Naive thymus-derived CD4-positive, alpha-beta T cell (primary cell): ENCODE results near the gene ARHGDIB. TPM values are rescaled to one million over a fixed set of nuclear protein-coding genes. Genes with fewer than 3 reads are reported as not detected.

Source experiments
- ATAC-seq: fragments of 150-1000 bp; cut with Tn5 transposase; 2 replicates; pipeline ENCODE4 v1.10.0; 2021; ENCODE audit warnings: mild to moderate bottlenecking, moderate library complexity
- CTCF ChIA-PET: fragments of 350-600 bp; sonication (Branson Sonifier 250); formaldehyde crosslinking; loops from one replicate; lab custom pipeline; 2021; ENCODE audit warnings: antibody characterized with exemption; lab: Charles Lee
- POLR2A ChIA-PET: fragments of 350-600 bp; sonication (Branson Sonifier 250); formaldehyde crosslinking; loops from one replicate; lab custom pipeline; 2021; ENCODE audit warnings: antibody characterized with exemption, inconsistent platforms; lab: Charles Lee
- DNase-seq, 9 donors: peaks; one replicate each; pipeline versions ENCODE4 v3.0.0 to v3.0.0-alpha.2; 2020 to 2022; ENCODE audit warnings: mixed read lengths in 1 of 9
- H3K27ac ChIP-seq: one replicate; pipeline ENCODE4 v1.7.0; 2013; ENCODE audit warnings: mild to moderate bottlenecking, low read depth, low read length, moderate library complexity
- H3K27me3 ChIP-seq, 2 donors: one replicate each; pipeline ENCODE4 v1.7.0; 2013; ENCODE audit warnings: low read length in 2 of 2, mild to moderate bottlenecking in 2 of 2, moderate library complexity in 2 of 2; ENCODE audit not compliant: control insufficient read depth in 2 of 2, insufficient read depth in 2 of 2
- H3K36me3 ChIP-seq, 3 experiments: 1 replicate in 2 of 3; 2 replicates in 1 of 3; pipeline ENCODE4 v1.7.0; 2013; ENCODE audit warnings: low read length in 3 of 3, mild to moderate bottlenecking in 3 of 3, moderate library complexity in 1 of 3; ENCODE audit not compliant: insufficient read depth in 3 of 3, control insufficient read depth in 2 of 3
- H3K4me1 ChIP-seq, 2 donors: one replicate each; pipeline ENCODE4 v1.7.0; 2013; ENCODE audit warnings: low read length in 2 of 2, mild to moderate bottlenecking in 2 of 2, moderate library complexity in 1 of 2; ENCODE audit not compliant: control insufficient read depth in 2 of 2, insufficient read depth in 2 of 2
- H3K4me3 ChIP-seq: 2 replicates; pipeline ENCODE4 v1.7.0; 2013; ENCODE audit warnings: mild to moderate bottlenecking, low read length
- H3K9me3 ChIP-seq, 3 experiments: 1 replicate in 2 of 3; 2 replicates in 1 of 3; pipeline ENCODE4 v1.7.0; 2013; ENCODE audit warnings: low read length in 3 of 3; ENCODE audit not compliant: control insufficient read depth in 2 of 3
- H3K27ac Mint-ChIP-seq, 9 donors: one replicate each; pipeline ENCODE4 v1.8.0; 2020 to 2022; ENCODE audit warnings: mixed read lengths in 9 of 9, mild to moderate bottlenecking in 8 of 9, moderate library complexity in 5 of 9, inconsistent platforms in 2 of 9
- H3K27me3 Mint-ChIP-seq, 5 donors: one replicate each; pipeline ENCODE4 v1.8.0; 2021 to 2022; ENCODE audit warnings: mixed read lengths in 5 of 5, mild to moderate bottlenecking in 1 of 5
- H3K36me3 Mint-ChIP-seq, 5 donors: one replicate each; pipeline ENCODE4 v1.8.0; 2020 to 2022; ENCODE audit warnings: mixed read lengths in 5 of 5, mild to moderate bottlenecking in 3 of 5, inconsistent platforms in 1 of 5
- H3K4me1 Mint-ChIP-seq, 7 donors: one replicate each; pipeline ENCODE4 v1.8.0; 2020 to 2022; ENCODE audit warnings: mixed read lengths in 7 of 7, mild to moderate bottlenecking in 3 of 7, inconsistent platforms in 1 of 7
- H3K4me3 Mint-ChIP-seq, 10 donors: one replicate each; pipeline ENCODE4 v1.8.0; 2020 to 2022; ENCODE audit warnings: mild to moderate bottlenecking in 10 of 10, mixed read lengths in 10 of 10, moderate library complexity in 6 of 10, inconsistent platforms in 2 of 10
- H3K9me3 Mint-ChIP-seq, 11 donors: one replicate each; pipeline ENCODE4 v1.8.0; 2020 to 2022; ENCODE audit warnings: mixed read lengths in 11 of 11, mild to moderate bottlenecking in 4 of 11, inconsistent platforms in 1 of 11, moderate library complexity in 1 of 11
- intact Hi-C, 2 donors: fragments of 100-400 bp; cut with micrococcal nuclease; formaldehyde crosslinking; loops; one replicate each; pipeline ENCODE4 v1.15.1; 2023
- polyA plus RNA-seq, 2 donors: library from polyadenylated mRNA; unstranded; fragments of 300-500 nt; fragmentation: Illumina TruSeq; gene quantifications; one replicate each; pipeline ENCODE4 v1.2.3, GENCODE V29; 2021
- total RNA-seq, 6 experiments: library from RNA in 5 of 6; stranded (reverse) in 5 of 6; gene quantifications; 1 replicate in 5 of 6; 2 replicates in 1 of 6; pipeline ENCODE4 v1.2.3 and lab custom pipeline; 2021 to 2026

Gene ARHGDIB
- total RNA-seq (1,000 to 10,000 TPM in 1 of 5 experiments, 100 to 1,000 TPM in 4; 776 to 1,263 (median 833) TPM), polyA plus RNA-seq (1,000 to 10,000 TPM; 3,273 to 3,336 TPM), total RNA-seq (lab: John Stamatoyannopoulos, UW) (670 reads per million, percentile 98 among the genes with 10 or more reads in this experiment)

GRCh38 chr12:14961466-14962152 is at the start of gene ARHGDIB:
Gene ARHGDIB, minus strand, starts transcription at chr12:14961601. Its CDS starts 10,889 bp downstream, at chr12:14950712.
- H3K4me1 Mint-ChIP-seq = peaks cover 43 to 69% (median 59%) of the 10 kb centered on the region in 7 donors
- peaks cover 7 to 40% (median 37%) of the 10 kb centered on the region in 5 donors for H3K36me3 Mint-ChIP-seq
- Histone ChIP-seq H3K27me3 (no peaks in the 10 kb centered on the region), H3K4me3 (peak within 1 kb of the TSS; percentile 84), H3K9me3 (no peaks in the 10 kb centered on the region), H3K27ac (peak within 1 kb of the TSS; percentile 96), H3K36me3 (peaks cover 0 to 18% (median 0%) of the 10 kb centered on the region in 3 experiments), H3K4me1 (peaks cover 38 to 42% of the 10 kb centered on the region in 2 donors)
- peak; percentile 41 to 98 (median 92) for DNase-seq
- peaks cover 0 to 5% (median 0%) of the 10 kb centered on the region in 11 donors for H3K9me3 Mint-ChIP-seq
- peak within 1 kb of the TSS; percentile 94 to 100 (median 97) for H3K27ac Mint-ChIP-seq
- ATAC-seq = peak; percentile 85
- CTCF ChIA-PET = interaction anchor here (0.6 to 1.3 kb wide), 8 partner anchors 10 to 115 kb away, joined by 3 to 7 read pairs (median 4); no protein-coding TSS in a partner anchor
- POLR2A ChIA-PET = interaction anchor here (0.5 to 7.0 kb wide), 21 partner anchors 9 to 571 kb away, joined by 3 to 115 read pairs (median 5); partner anchors contain the start of genes C12orf60, ERP27, PDE6H and WBP11
- peaks cover 0 to 2% (median 0%) of the 10 kb centered on the region in 5 donors for H3K27me3 Mint-ChIP-seq
- peak within 1 kb of the TSS; percentile 88 to 100 (median 97) for H3K4me3 Mint-ChIP-seq
- intact Hi-C loops = loop anchor here (1.0 to 5.0 kb wide), 20 partner anchors 9 to 921 kb away; partner anchors contain the start of genes ATF7IP (in 2 of the 2), C12orf60 (in 2 of the 2), WBP11 (in 2 of the 2) and STRAP (in 1 of the 2)

- no peak overlapping the region for H3K27ac Mint-ChIP-seq
These were observed 49.8 kb upstream of the ARHGDIB start for GRCh38 chr12:15011162-15011561.

GRCh38 chr12:15007551-15007950 is 46.1 kb upstream of the ARHGDIB start:
- no peaks in the 10 kb centered on the region for H3K36me3 Mint-ChIP-seq
- DNase-seq = no peak

More at GRCh38 chr12:15011162-15011561, 49.8 kb upstream of the ARHGDIB start:
- no peak overlapping the region for H3K4me3 Mint-ChIP-seq
- Histone ChIP-seq H3K36me3 (no peaks in the 10 kb centered on the region), H3K27ac (no peak overlapping the region), H3K27me3 (no peaks in the 10 kb centered on the region), H3K4me3 (no peak overlapping the region), H3K9me3 (no peaks in the 10 kb centered on the region), H3K4me1 (no peaks in the 10 kb centered on the region)
- H3K4me1 Mint-ChIP-seq = no peaks in the 10 kb centered on the region
- POLR2A ChIA-PET = no interaction called here
- H3K9me3 Mint-ChIP-seq = peaks cover 0 to 2% (median 0%) of the 10 kb centered on the region in 11 donors
- peaks cover 11 to 28% (median 18%) of the 10 kb centered on the region in 5 donors for H3K27me3 Mint-ChIP-seq
- H3K36me3 Mint-ChIP-seq = no peaks in the 10 kb centered on the region
- CTCF ChIA-PET = no interaction called here
- no peak for DNase-seq
- intact Hi-C loops = loop anchor here in 1 of 2 donors (2.0 to 5.0 kb wide), 2 partner anchors 41 to 140 kb away; no protein-coding TSS in a partner anchor
- no peak for ATAC-seq

DNA sequence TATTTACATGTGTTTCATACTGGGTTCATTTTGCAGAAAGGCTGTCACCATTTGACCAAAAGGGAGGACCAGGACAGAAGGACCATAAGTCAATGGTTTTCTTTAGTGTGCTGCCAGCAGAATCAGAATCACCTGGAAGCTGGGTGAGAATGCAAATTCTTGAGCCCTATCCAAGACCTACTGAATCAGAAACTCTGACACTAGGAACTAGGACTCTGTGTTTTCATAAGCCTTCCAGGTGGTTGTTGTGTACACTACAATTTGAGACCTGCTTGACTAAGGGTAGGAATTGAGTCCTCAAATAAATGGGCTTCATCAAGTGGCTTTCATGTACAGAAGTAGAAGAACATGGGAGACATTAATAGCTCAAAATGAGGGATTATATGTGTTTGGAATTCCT is 43.7 kb upstream of the ARHGDIB start:
- ATAC-seq (no peak), DNase-seq (no peak)
- H3K9me3 Mint-ChIP-seq = peaks cover 0 to 2% (median 0%) of the 10 kb centered on the region in 11 donors
- Histone ChIP-seq H3K9me3 (no peaks in the 10 kb centered on the region), H3K36me3 (no peaks in the 10 kb centered on the region), H3K27ac (no peak overlapping the region), H3K4me1 (no peaks in the 10 kb centered on the region), H3K4me3 (no peak overlapping the region), H3K27me3 (no peaks in the 10 kb centered on the region)
- H3K4me1 Mint-ChIP-seq = no peaks in the 10 kb centered on the region
- POLR2A ChIA-PET = no interaction called here
- H3K36me3 Mint-ChIP-seq = no peaks in the 10 kb centered on the region
- peaks cover 15 to 80% (median 38%) of the 10 kb centered on the region in 5 donors for H3K27me3 Mint-ChIP-seq
- CTCF ChIA-PET = no interaction called here
- intact Hi-C loops = no loop called here
- no peak overlapping the region for H3K4me3 Mint-ChIP-seq
- H3K27ac Mint-ChIP-seq = no peak overlapping the region

More at GRCh38 chr12:15007551-15007950, 46.1 kb upstream of the ARHGDIB start:
- Mint-ChIP-seq H3K27me3 (peaks cover 15 to 60% (median 37%) of the 10 kb centered on the region in 5 donors), H3K4me1 (no peaks in the 10 kb centered on the region), H3K27ac (peak overlapping the region in 1 of 9 donors; percentile 43), H3K4me3 (no peak overlapping the region), H3K9me3 (peaks cover 0 to 2% (median 0%) of the 10 kb centered on the region in 11 donors)
- no peak for ATAC-seq
- Histone ChIP-seq H3K27ac (no peak overlapping the region), H3K9me3 (no peaks in the 10 kb centered on the region), H3K36me3 (no peaks in the 10 kb centered on the region), H3K4me3 (no peak overlapping the region), H3K27me3 (no peaks in the 10 kb centered on the region), H3K4me1 (no peaks in the 10 kb centered on the region)
- ChIA-PET CTCF (interaction anchor here (1.0 to 1.2 kb wide), 2 partner anchors 14 to 213 kb away, joined by 3 read pairs; partner anchors contain the start of gene RERG), POLR2A (interaction anchor here (0.8 kb wide), 1 partner anchor 81 kb away, joined by 3 read pairs; no protein-coding TSS in a partner anchor)
- intact Hi-C loops = no loop called here

GRCh38 chr12:15004421-15004820 is 43.0 kb upstream of the ARHGDIB start:
- Mint-ChIP-seq H3K9me3 (no peaks in the 10 kb centered on the region), H3K27ac (no peak overlapping the region), H3K27me3 (peaks cover 11 to 83% (median 36%) of the 10 kb centered on the region in 5 donors), H3K36me3 (no peaks in the 10 kb centered on the region), H3K4me1 (no peaks in the 10 kb centered on the region), H3K4me3 (no peak overlapping the region)
- no peak overlapping the region for H3K4me3 ChIP-seq
- ChIA-PET POLR2A (interaction anchor here (1.1 kb wide), 1 partner anchor 56 kb away, joined by 4 read pairs; no protein-coding TSS in a partner anchor), CTCF (no interaction called here)
- intact Hi-C loops = no loop called here
- H3K4me1 ChIP-seq = no peaks in the 10 kb centered on the region
- no peaks in the 10 kb centered on the region for H3K36me3 ChIP-seq
- no peaks in the 10 kb centered on the region for H3K9me3 ChIP-seq
- no peaks in the 10 kb centered on the region for H3K27me3 ChIP-seq
- ATAC-seq (no peak), DNase-seq (no peak)
- H3K27ac ChIP-seq = no peak overlapping the region

GRCh38 chr12:15001733-15002382 is 40.5 kb upstream of the ARHGDIB start:
- CTCF ChIA-PET = interaction anchor here (1.3 to 1.9 kb wide), 2 partner anchors 156 to 157 kb away, joined by 3 to 5 read pairs; no protein-coding TSS in a partner anchor
- H3K27me3 ChIP-seq = peaks cover 0 to 4% of the 10 kb centered on the region in 2 donors
- no peaks in the 10 kb centered on the region for H3K4me1 Mint-ChIP-seq
- POLR2A ChIA-PET = no interaction called here
- DNase-seq (no peak), ATAC-seq (no peak)
- H3K9me3 ChIP-seq = no peaks in the 10 kb centered on the region
- H3K27ac Mint-ChIP-seq = no peak overlapping the region
- H3K9me3 Mint-ChIP-seq = no peaks in the 10 kb centered on the region
- H3K27ac ChIP-seq = no peak overlapping the region
- H3K36me3 Mint-ChIP-seq = no peaks in the 10 kb centered on the region
- no peak overlapping the region for H3K4me3 ChIP-seq
- peaks cover 9 to 82% (median 26%) of the 10 kb centered on the region in 5 donors for H3K27me3 Mint-ChIP-seq
- intact Hi-C loops = no loop called here
- no peak overlapping the region for H3K4me3 Mint-ChIP-seq
- H3K36me3 ChIP-seq = no peaks in the 10 kb centered on the region
- no peaks in the 10 kb centered on the region for H3K4me1 ChIP-seq
